COLO668 (cell line): ENCODE measurements around the gene PALLD.

Experiments used
- DNase-seq: peaks from one replicate; lab custom pipeline; 2025; ENCODE audit not compliant: unreplicated experiment; lab: John Stamatoyannopoulos, UW

Gene PALLD

GRCh38 chr4:168642591-168642990, 145.7 kb downstream of the PALLD start:
- DNase-seq, result no peak

- DNase-seq, result no peak
Observed at GRCh38 chr4:168643111-168643795, 146.4 kb downstream of the PALLD start.

GRCh38 chr4:168643796-168644159, 146.9 kb downstream of the PALLD start:
- DNase-seq, result no peak

GRCh38 chr4:168646001-168646768, 149.3 kb downstream of the PALLD start:
- no peak for DNase-seq

- no peak for DNase-seq
Observed at GRCh38 chr4:168647646-168648375, 151.0 kb downstream of the PALLD start.

- no peak for DNase-seq
Observed at GRCh38 chr4:168648494-168648893, 151.6 kb downstream of the PALLD start.

GRCh38 chr4:168648929-168649328, 152.1 kb downstream of the PALLD start:
- DNase-seq, result no peak

GRCh38 chr4:168651374-168651773, 154.5 kb downstream of the PALLD start:
- no peak for DNase-seq

- DNase-seq, result no peak
Observed at GRCh38 chr4:168651864-168652263, 155.0 kb downstream of the PALLD start.

GRCh38 chr4:168652755-168653154, 155.9 kb downstream of the PALLD start:
- no peak for DNase-seq

- DNase-seq, result no peak
Observed at GRCh38 chr4:168654104-168654847, 157.4 kb downstream of the PALLD start.

GRCh38 chr4:168654848-168655174, 158.0 kb downstream of the PALLD start:
- no peak for DNase-seq

- DNase-seq, result no peak
Observed at GRCh38 chr4:168655182-168655581, 158.3 kb downstream of the PALLD start.

GRCh38 chr4:168656055-168656660, 159.3 kb downstream of the PALLD start:
- no peak for DNase-seq

- DNase-seq, result no peak
Observed at GRCh38 chr4:168656946-168657473, 160.2 kb downstream of the PALLD start.

GRCh38 chr4:168658751-168659150, 161.9 kb downstream of the PALLD start:
- DNase-seq, result no peak

GRCh38 chr4:168659741-168660465, 163.1 kb downstream of the PALLD start:
- DNase-seq, result no peak

- no peak for DNase-seq
Observed at GRCh38 chr4:168662297-168662984, 165.6 kb downstream of the PALLD start.

GRCh38 chr4:168664242-168664891, 167.5 kb downstream of the PALLD start:
- DNase-seq, result no peak
